Right lobe of liver (tissue), 6 donors: ENCODE data around the gene RNF20. TPM values are rescaled to one million over a fixed set of nuclear protein-coding genes. Genes with fewer than 3 reads are reported as not detected.

Experiments used
- ATAC-seq, 4 donors: fragments of 200-7000 bp; cut with Tn5 transposase; one replicate each; pipeline ENCODE4 v1.9.1; 2020; ENCODE audit warnings: mild to moderate bottlenecking in 4 of 4, moderate library complexity in 4 of 4
- DNase-seq, 3 donors: peaks; one replicate each; pipeline ENCODE4 v3.0.0-alpha.2; 2020
- H3K27ac ChIP-seq, 3 donors: fragments of 200-600 bp; one replicate each; pipeline ENCODE4 v1.8.0; 2022
- H3K27me3 ChIP-seq, 2 donors: fragments of 200-600 bp; one replicate each; pipeline ENCODE4 v1.8.0; 2022
- H3K36me3 ChIP-seq, 4 donors: fragments of 200-600 bp; sonication (generic) in 1 of 4; one replicate each; pipeline versions ENCODE4 v1.5.1 to v1.8.0; 2017 to 2022; ENCODE audit warnings: control low read depth in 1 of 4
- H3K4me1 ChIP-seq, 4 donors: fragments of 200-600 bp; sonication (generic) in 1 of 4; one replicate each; pipeline versions ENCODE4 v1.5.1 to v1.8.0; 2017 to 2022; ENCODE audit warnings: control low read depth in 1 of 4
- H3K4me3 ChIP-seq, 3 donors: fragments of 200-600 bp; one replicate each; pipeline ENCODE4 v1.8.0; 2022
- H3K9me3 ChIP-seq, 4 donors: fragments of 200-600 bp; sonication (generic) in 1 of 4; one replicate each; pipeline versions ENCODE4 v1.5.1 to v1.8.0; 2017 to 2022; ENCODE audit warnings: control low read depth in 1 of 4
- POLR2A ChIP-seq: fragments of 450-650 bp; IDR thresholded peaks from one replicate; pipeline ENCODE4 v1.6.1; 2017; ENCODE audit warnings: antibody characterized with exemption, mild to moderate bottlenecking
- WGBS: methylation state at CpG from one replicate; pipeline ENCODE4 v1.1.6; 2018; ENCODE audit warnings: low coverage, low lambda C conversion rate; ENCODE audit not compliant: insufficient coverage; ENCODE audit errors: missing lambda C conversion rate; 5-methylcytosine and 5-hydroxymethylcytosine counted together
- intact Hi-C, 2 donors: fragments of 100-400 bp; cut with DNase I; formaldehyde crosslinking; loops; one replicate each; pipeline versions ENCODE4 v1.11.2 to v1.14.1; 2022
- long read RNA-seq: library from polyadenylated mRNA; unstranded; transcript quantifications from one replicate; pipeline ENCODE4 v2.0.0, GENCODE V29; 2019
- total RNA-seq, 6 experiments: library from RNA; depleted of rRNA in 2 of 6; stranded (reverse); fragments of >200 nt in 2 of 6; fragmentation: NEBNext Ultra II Directional in 3 of 6; extraction: Animal tissue kit (Norgen Biotek cat#: 25700) in 3 of 6; gene quantifications; one replicate each; pipeline versions ENCODE4 v1.1.0 to v1.2.4, GENCODE V29; 2016 to 2023
- TF ChIP-seq, protein P1 (sequence below), 4 donors: fragments of 200-600 bp in 3 of 4; fragments of 450-650 bp in 1 of 4; IDR thresholded peaks; one replicate each; pipeline versions ENCODE4 v1.5.1 to v1.8.0; 2016 to 2022; ENCODE audit warnings: antibody characterized with exemption in 4 of 4, mild to moderate bottlenecking in 2 of 4
- donor health status: DM: no; HTN: yes; CAD: no.
- donor health status: DM: no; HTN: no; CAD: no.
- donor health status: DM: no; HTN: no; CAD: no.
- donor health status: DM: no; HTN: yes; CAD: no.
- donor health status: DM: no; HTN: yes; CAD: no.

Gene RNF20, protein sequence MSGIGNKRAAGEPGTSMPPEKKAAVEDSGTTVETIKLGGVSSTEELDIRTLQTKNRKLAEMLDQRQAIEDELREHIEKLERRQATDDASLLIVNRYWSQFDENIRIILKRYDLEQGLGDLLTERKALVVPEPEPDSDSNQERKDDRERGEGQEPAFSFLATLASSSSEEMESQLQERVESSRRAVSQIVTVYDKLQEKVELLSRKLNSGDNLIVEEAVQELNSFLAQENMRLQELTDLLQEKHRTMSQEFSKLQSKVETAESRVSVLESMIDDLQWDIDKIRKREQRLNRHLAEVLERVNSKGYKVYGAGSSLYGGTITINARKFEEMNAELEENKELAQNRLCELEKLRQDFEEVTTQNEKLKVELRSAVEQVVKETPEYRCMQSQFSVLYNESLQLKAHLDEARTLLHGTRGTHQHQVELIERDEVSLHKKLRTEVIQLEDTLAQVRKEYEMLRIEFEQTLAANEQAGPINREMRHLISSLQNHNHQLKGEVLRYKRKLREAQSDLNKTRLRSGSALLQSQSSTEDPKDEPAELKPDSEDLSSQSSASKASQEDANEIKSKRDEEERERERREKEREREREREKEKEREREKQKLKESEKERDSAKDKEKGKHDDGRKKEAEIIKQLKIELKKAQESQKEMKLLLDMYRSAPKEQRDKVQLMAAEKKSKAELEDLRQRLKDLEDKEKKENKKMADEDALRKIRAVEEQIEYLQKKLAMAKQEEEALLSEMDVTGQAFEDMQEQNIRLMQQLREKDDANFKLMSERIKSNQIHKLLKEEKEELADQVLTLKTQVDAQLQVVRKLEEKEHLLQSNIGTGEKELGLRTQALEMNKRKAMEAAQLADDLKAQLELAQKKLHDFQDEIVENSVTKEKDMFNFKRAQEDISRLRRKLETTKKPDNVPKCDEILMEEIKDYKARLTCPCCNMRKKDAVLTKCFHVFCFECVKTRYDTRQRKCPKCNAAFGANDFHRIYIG
- 10 to 100 TPM in 4 of 6 experiments, 1 to 10 TPM in 2; 8.7 to 19.8 (median 16.1) TPM for total RNA-seq
- long read RNA-seq, partial matches to known transcripts = 4 of 4 reads
- long read RNA-seq, other reads (novel, unspliced or antisense) = 0 of 4 reads

GRCh38 chr9:101533334-101534204, at the start of gene RNF20:
Gene RNF20, plus strand, starts transcription at chr9:101533853. Its CDS starts 1,571 bp downstream, at chr9:101535424.
- TF ChIP-seq, protein P1, sequence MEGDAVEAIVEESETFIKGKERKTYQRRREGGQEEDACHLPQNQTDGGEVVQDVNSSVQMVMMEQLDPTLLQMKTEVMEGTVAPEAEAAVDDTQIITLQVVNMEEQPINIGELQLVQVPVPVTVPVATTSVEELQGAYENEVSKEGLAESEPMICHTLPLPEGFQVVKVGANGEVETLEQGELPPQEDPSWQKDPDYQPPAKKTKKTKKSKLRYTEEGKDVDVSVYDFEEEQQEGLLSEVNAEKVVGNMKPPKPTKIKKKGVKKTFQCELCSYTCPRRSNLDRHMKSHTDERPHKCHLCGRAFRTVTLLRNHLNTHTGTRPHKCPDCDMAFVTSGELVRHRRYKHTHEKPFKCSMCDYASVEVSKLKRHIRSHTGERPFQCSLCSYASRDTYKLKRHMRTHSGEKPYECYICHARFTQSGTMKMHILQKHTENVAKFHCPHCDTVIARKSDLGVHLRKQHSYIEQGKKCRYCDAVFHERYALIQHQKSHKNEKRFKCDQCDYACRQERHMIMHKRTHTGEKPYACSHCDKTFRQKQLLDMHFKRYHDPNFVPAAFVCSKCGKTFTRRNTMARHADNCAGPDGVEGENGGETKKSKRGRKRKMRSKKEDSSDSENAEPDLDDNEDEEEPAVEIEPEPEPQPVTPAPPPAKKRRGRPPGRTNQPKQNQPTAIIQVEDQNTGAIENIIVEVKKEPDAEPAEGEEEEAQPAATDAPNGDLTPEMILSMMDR (IDR thresholded peaks at IDR 0.05) = no peak
- peak; percentile 52 for TF ChIP-seq POLR2A
- DNase-seq = peak; percentile 100
- Histone ChIP-seq H3K4me3 (peak within 1 kb of the TSS; percentile 72 to 76 (median 74)), H3K9me3 (no peaks in the 10 kb centered on the region), H3K4me1 (peaks cover 0 to 7% (median 3%) of the 10 kb centered on the region in 4 donors), H3K27me3 (no peaks in the 10 kb centered on the region), H3K36me3 (peaks cover 0 to 12% (median 0%) of the 10 kb centered on the region in 4 donors), H3K27ac (peak within 1 kb of the TSS; percentile 74 to 93 (median 78))
- peak; percentile 97 to 99 (median 98) for ATAC-seq
- intact Hi-C loops = loop anchor here in 1 of 2 donors (5.0 kb wide), 1 partner anchor 76 kb away; no protein-coding TSS in a partner anchor
- 0% methylated on average over 36 of the region's 45 CpGs for WGBS

- H3K27me3 ChIP-seq = peaks cover 0 to 10% of the 10 kb centered on the region in 2 donors
- TF ChIP-seq, protein P1 (IDR thresholded peaks at IDR 0.05) = no peak
- no peak for TF ChIP-seq POLR2A
- ATAC-seq (no peak), DNase-seq (no peak)
- H3K9me3 ChIP-seq = no peaks in the 10 kb centered on the region
- 54% methylated on average over 1 of the region's 1 CpG for WGBS
- H3K36me3 ChIP-seq = no peaks in the 10 kb centered on the region
- no peak overlapping the region for H3K4me3 ChIP-seq
- intact Hi-C loops = no loop called here
- H3K27ac ChIP-seq = no peak overlapping the region
- peaks cover 0 to 15% (median 3%) of the 10 kb centered on the region in 4 donors for H3K4me1 ChIP-seq
Measured at GRCh38 chr9:101484046-101484445, 49.6 kb upstream of the RNF20 start.

- TF ChIP-seq POLR2A = no peak
- TF ChIP-seq, protein P1 (IDR thresholded peaks at IDR 0.05) = no peak
- DNase-seq (peak; percentile 29 to 50 (median 48)), ATAC-seq (peak; percentile 49 to 65 (median 57))
- Histone ChIP-seq H3K36me3 (no peaks in the 10 kb centered on the region), H3K9me3 (no peaks in the 10 kb centered on the region), H3K4me3 (peak overlapping the region; percentile 47 to 57 (median 51)), H3K27me3 (peaks cover 0 to 10% of the 10 kb centered on the region in 2 donors), H3K4me1 (peaks cover 0 to 15% (median 3%) of the 10 kb centered on the region in 4 donors), H3K27ac (peak overlapping the region; percentile 35 to 59 (median 40))
- 7% methylated on average over 12 of the region's 61 CpGs for WGBS
- intact Hi-C loops = no loop called here
Measured at GRCh38 chr9:101485924-101486692, 47.5 kb upstream of the RNF20 start.
